Neutrophil (primary cell): ENCODE measurements around the gene MTCH2.

Experiments used
- H3K27ac ChIP-seq: fragments of 200-600 bp; sonication (generic); 2 replicates; pipeline ENCODE4 v1.5.1; 2016; ENCODE audit warnings: mild to moderate bottlenecking, moderate library complexity
- H3K27me3 ChIP-seq: fragments of 200-600 bp; sonication (generic); 2 replicates; pipeline ENCODE4 v1.6.0; 2016; ENCODE audit warnings: mild to moderate bottlenecking
- H3K36me3 ChIP-seq: fragments of 200-600 bp; sonication (generic); 2 replicates; pipeline ENCODE4 v1.5.1; 2017
- H3K4me1 ChIP-seq, 2 experiments: fragments of 200-600 bp in 1 of 2; sonication (generic) in 1 of 2; 1 replicate in 1 of 2; 2 replicates in 1 of 2; pipeline versions ENCODE4 v1.5.1 to v1.6.1; 2013 to 2016; ENCODE audit warnings: low read depth in 1 of 2, low read length in 1 of 2, mild to moderate bottlenecking in 1 of 2, moderate library complexity in 1 of 2; ENCODE audit not compliant: control insufficient read depth in 1 of 2, insufficient read depth in 1 of 2
- H3K4me3 ChIP-seq, 2 experiments: fragments of 200-600 bp in 1 of 2; sonication (generic) in 1 of 2; 1 replicate in 1 of 2; 2 replicates in 1 of 2; pipeline ENCODE4 v1.5.1; 2013 to 2016; ENCODE audit warnings: low read depth in 1 of 2, low read length in 1 of 2, mild to moderate bottlenecking in 1 of 2, moderate library complexity in 1 of 2
- H3K9me3 ChIP-seq: fragments of 200-600 bp; sonication (generic); 2 replicates; pipeline ENCODE4 v1.5.1; 2016
- CTCF ChIP-seq: fragments of 200-600 bp; sonication (generic); IDR thresholded peaks from 2 replicates; pipeline ENCODE4 v1.5.1; 2016; ENCODE audit warnings: antibody characterized with exemption

Gene MTCH2

GRCh38 chr11:47686151-47686550 is 43.8 kb upstream of the MTCH2 start:
- Histone ChIP-seq H3K36me3 (no peaks in the 10 kb centered on the region), H3K4me1 (peaks cover 0 to 6% of the 10 kb centered on the region in 2 experiments), H3K27ac (no peak overlapping the region), H3K9me3 (no peaks in the 10 kb centered on the region), H3K27me3 (no peaks in the 10 kb centered on the region), H3K4me3 (no peak overlapping the region)
- no peak for TF ChIP-seq CTCF

GRCh38 chr11:47675851-47676250 is 33.5 kb upstream of the MTCH2 start:
- H3K27ac ChIP-seq, result no peak overlapping the region
- no peak overlapping the region for H3K4me3 ChIP-seq
- TF ChIP-seq CTCF, result no peak
- H3K36me3 ChIP-seq, result no peaks in the 10 kb centered on the region
- H3K9me3 ChIP-seq, result no peaks in the 10 kb centered on the region
- no peaks in the 10 kb centered on the region for H3K4me1 ChIP-seq
- H3K27me3 ChIP-seq, result no peaks in the 10 kb centered on the region

DNA sequence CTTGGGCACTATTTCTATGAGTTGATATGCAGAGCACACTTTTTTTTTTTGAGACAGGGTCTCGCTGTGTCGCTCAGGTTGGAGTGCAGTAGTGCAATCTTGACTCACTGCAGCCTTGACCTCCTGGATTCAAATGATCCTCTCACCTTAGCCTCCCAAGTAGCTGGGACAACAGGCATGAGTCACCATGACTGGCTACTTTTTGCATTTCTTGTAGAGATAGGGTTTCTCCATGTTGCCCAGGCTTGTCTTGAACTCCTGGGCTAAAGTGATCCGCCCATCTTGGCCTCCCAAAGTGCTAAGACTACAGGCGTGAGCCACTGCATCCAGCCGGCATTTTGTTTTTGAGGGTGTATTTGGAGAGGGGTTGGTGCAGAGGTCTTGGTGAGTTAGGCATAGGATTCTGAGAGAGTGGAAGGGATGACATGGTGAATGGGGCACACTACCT is 29.9 kb upstream of the MTCH2 start:
- H3K4me1 ChIP-seq, result no peaks in the 10 kb centered on the region
- TF ChIP-seq CTCF, result no peak
- H3K36me3 ChIP-seq, result no peaks in the 10 kb centered on the region
- no peaks in the 10 kb centered on the region for H3K9me3 ChIP-seq
- H3K27ac ChIP-seq, result no peak overlapping the region
- H3K27me3 ChIP-seq, result no peaks in the 10 kb centered on the region
- no peak overlapping the region for H3K4me3 ChIP-seq

DNA sequence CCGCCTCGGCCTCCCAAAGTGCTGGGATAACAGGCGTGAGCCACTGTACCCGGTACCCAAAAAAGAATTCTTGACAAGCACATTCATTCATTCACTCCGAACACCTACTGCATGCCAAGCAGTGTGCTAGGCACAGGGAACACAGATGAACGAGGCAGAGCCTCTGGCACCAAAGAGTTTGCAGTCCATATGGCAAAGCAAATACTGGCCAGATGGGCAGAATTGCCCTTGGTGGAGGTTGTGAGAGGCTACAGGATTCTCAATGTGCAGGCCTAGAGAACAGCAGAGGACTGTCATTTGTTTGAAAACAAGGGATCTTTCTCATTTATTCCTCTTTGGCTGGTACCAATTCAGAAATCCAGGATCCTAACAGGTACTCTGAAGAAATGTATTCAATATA is 27.5 kb upstream of the MTCH2 start:
- H3K4me3 ChIP-seq, result no peak overlapping the region
- no peaks in the 10 kb centered on the region for H3K27me3 ChIP-seq
- H3K36me3 ChIP-seq, result no peaks in the 10 kb centered on the region
- TF ChIP-seq CTCF, result no peak
- no peaks in the 10 kb centered on the region for H3K9me3 ChIP-seq
- H3K4me1 ChIP-seq, result no peaks in the 10 kb centered on the region
- no peak overlapping the region for H3K27ac ChIP-seq

- Histone ChIP-seq H3K4me3 (no peak overlapping the region), H3K27ac (no peak overlapping the region), H3K36me3 (no peaks in the 10 kb centered on the region), H3K4me1 (no peaks in the 10 kb centered on the region), H3K27me3 (no peaks in the 10 kb centered on the region), H3K9me3 (no peaks in the 10 kb centered on the region)
- no peak for TF ChIP-seq CTCF
These were observed 26.3 kb upstream of the MTCH2 start for GRCh38 chr11:47668665-47669064.

- H3K27me3 ChIP-seq, result no peaks in the 10 kb centered on the region
- H3K4me3 ChIP-seq, result no peak overlapping the region
- H3K36me3 ChIP-seq, result no peaks in the 10 kb centered on the region
- no peaks in the 10 kb centered on the region for H3K9me3 ChIP-seq
- no peak overlapping the region for H3K27ac ChIP-seq
- no peak for TF ChIP-seq CTCF
- H3K4me1 ChIP-seq, result no peaks in the 10 kb centered on the region
These were observed 25.2 kb upstream of the MTCH2 start for GRCh38 chr11:47667555-47667954.
